HG03097 (cell line): ENCODE measurements around the gene RARA.

Experiments
- ATAC-seq: cut with Tn5 transposase; IDR thresholded peaks from one replicate; pipeline ENCODE4 v1.9.1; 2021; ENCODE audit not compliant: unreplicated experiment, low FRiP score

RARA gene

GRCh38 chr17:40309031-40309948, at the start of gene RARA:
RARA (plus strand) TSS chr17:40309180; CDS start chr17:40331219, 22,039 bp downstream.
- no peak for ATAC-seq

- ATAC-seq: no peak
These were observed 49.5 kb upstream of the RARA start for GRCh38 chr17:40259505-40259904.

GRCh38 chr17:40260528-40260927, 48.5 kb upstream of the RARA start:
- no peak for ATAC-seq

- ATAC-seq: no peak
These were observed 44.4 kb upstream of the RARA start for GRCh38 chr17:40264458-40265185.

GRCh38 chr17:40265337-40265736, 43.6 kb upstream of the RARA start:
- no peak for ATAC-seq

- ATAC-seq: no peak
These were observed 42.1 kb upstream of the RARA start for GRCh38 chr17:40266882-40267281.

GRCh38 chr17:40268141-40268712, 40.8 kb upstream of the RARA start:
- ATAC-seq: no peak

- no peak for ATAC-seq
These were observed 30.6 kb upstream of the RARA start for GRCh38 chr17:40278414-40278813.

- ATAC-seq: no peak
These were observed 29.6 kb upstream of the RARA start for GRCh38 chr17:40279402-40279801.

- ATAC-seq: no peak
These were observed 27.3 kb upstream of the RARA start for GRCh38 chr17:40281663-40282062.

- ATAC-seq: no peak
These were observed 25.3 kb upstream of the RARA start for GRCh38 chr17:40283662-40284061.

GRCh38 chr17:40284085-40284713, 24.8 kb upstream of the RARA start:
- no peak for ATAC-seq

- no peak for ATAC-seq
These were observed 22.5 kb upstream of the RARA start for GRCh38 chr17:40286473-40286872.

- ATAC-seq: no peak
These were observed 21.9 kb upstream of the RARA start for GRCh38 chr17:40287159-40287493.

- ATAC-seq: peak; percentile 94
These were observed 21.2 kb upstream of the RARA start, which contains the start of gene CDC6 for GRCh38 chr17:40287494-40288369. CDC6 (plus strand) TSS chr17:40287879; CDS start chr17:40289421, 1,542 bp downstream.

GRCh38 chr17:40290629-40291280, 18.2 kb upstream of the RARA start:
- no peak for ATAC-seq

- no peak for ATAC-seq
These were observed 17.7 kb upstream of the RARA start for GRCh38 chr17:40291281-40291664.

GRCh38 chr17:40293363-40293762, 15.6 kb upstream of the RARA start:
- ATAC-seq: no peak
